HL-60 (cell line): ENCODE data around the gene ZBED4.

Experiments
- TF ChIP-seq, protein P1 (sequence below): IDR thresholded peaks from one replicate; pipeline ENCODE4 v1.5.1; 2011; ENCODE audit warnings: low read length, control low read depth, inconsistent platforms; ENCODE audit not compliant: insufficient read depth
- TF ChIP-seq, protein P2 (sequence below): IDR thresholded peaks from 2 replicates; pipeline ENCODE4 v1.6.1; 2012; ENCODE audit warnings: low read depth; ENCODE audit not compliant: insufficient replicate concordance

DNA sequence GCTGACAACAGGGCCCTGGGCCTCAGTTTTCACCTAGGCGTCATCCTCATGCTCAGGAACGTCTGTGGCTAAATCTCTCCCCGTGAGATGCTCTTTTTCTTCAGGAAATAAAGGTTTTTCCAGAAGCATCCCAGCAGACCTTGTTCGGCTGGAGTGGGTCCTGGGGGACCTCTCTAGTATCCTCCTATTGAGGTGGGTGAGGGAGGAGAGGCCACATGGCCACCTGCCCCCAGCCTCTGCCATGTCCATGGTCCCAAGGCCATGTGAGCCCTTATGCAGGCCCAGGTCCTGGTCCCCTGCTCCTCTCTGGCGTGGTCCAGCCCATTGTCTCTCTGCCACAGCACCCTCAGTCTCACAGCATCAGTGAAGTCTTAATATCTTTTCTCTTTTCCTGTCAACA, 42.6 kb downstream of the ZBED4 start:
- TF ChIP-seq, protein P1, sequence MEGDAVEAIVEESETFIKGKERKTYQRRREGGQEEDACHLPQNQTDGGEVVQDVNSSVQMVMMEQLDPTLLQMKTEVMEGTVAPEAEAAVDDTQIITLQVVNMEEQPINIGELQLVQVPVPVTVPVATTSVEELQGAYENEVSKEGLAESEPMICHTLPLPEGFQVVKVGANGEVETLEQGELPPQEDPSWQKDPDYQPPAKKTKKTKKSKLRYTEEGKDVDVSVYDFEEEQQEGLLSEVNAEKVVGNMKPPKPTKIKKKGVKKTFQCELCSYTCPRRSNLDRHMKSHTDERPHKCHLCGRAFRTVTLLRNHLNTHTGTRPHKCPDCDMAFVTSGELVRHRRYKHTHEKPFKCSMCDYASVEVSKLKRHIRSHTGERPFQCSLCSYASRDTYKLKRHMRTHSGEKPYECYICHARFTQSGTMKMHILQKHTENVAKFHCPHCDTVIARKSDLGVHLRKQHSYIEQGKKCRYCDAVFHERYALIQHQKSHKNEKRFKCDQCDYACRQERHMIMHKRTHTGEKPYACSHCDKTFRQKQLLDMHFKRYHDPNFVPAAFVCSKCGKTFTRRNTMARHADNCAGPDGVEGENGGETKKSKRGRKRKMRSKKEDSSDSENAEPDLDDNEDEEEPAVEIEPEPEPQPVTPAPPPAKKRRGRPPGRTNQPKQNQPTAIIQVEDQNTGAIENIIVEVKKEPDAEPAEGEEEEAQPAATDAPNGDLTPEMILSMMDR, result no peak
- TF ChIP-seq, protein P2, sequence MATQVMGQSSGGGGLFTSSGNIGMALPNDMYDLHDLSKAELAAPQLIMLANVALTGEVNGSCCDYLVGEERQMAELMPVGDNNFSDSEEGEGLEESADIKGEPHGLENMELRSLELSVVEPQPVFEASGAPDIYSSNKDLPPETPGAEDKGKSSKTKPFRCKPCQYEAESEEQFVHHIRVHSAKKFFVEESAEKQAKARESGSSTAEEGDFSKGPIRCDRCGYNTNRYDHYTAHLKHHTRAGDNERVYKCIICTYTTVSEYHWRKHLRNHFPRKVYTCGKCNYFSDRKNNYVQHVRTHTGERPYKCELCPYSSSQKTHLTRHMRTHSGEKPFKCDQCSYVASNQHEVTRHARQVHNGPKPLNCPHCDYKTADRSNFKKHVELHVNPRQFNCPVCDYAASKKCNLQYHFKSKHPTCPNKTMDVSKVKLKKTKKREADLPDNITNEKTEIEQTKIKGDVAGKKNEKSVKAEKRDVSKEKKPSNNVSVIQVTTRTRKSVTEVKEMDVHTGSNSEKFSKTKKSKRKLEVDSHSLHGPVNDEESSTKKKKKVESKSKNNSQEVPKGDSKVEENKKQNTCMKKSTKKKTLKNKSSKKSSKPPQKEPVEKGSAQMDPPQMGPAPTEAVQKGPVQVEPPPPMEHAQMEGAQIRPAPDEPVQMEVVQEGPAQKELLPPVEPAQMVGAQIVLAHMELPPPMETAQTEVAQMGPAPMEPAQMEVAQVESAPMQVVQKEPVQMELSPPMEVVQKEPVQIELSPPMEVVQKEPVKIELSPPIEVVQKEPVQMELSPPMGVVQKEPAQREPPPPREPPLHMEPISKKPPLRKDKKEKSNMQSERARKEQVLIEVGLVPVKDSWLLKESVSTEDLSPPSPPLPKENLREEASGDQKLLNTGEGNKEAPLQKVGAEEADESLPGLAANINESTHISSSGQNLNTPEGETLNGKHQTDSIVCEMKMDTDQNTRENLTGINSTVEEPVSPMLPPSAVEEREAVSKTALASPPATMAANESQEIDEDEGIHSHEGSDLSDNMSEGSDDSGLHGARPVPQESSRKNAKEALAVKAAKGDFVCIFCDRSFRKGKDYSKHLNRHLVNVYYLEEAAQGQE, result no peak
